ENCODE measurements around the gene ATF7IP2. TPM values are rescaled to one million over a fixed set of nuclear protein-coding genes. Genes with fewer than 3 reads are reported as not detected.

ATF7IP2 gene
- total RNA-seq, 6 experiments from 2014 or later = 13.0 to 42.8 (median 24.0) TPM

DNA sequence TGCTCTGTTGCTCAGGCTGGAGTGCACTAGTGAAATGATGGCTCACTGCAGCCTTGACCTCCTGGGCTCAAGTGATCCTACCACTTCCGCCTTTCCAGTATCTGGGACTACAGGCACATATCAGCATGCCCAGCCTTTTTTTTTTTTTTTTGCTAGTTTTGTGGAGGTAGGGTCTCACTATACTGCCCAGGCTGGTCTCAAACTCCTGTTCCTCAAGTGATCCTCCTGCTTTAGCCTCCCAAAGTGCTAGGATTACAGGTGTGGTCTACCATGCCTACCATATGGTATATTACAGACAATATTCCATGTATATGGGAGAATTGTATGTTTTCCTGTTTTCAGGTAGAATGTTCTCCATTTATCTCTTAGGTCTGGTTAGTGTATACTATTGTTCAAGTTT, 12.3 kb upstream of the ATF7IP2 start:
- intact Hi-C loops (cut with DNase I) = no loop called here
- no peaks in the 10 kb centered on the region for H3K27me3 ChIP-seq
- 89% methylated on average over 1 of the region's 1 CpG for WGBS (ENCODE audit: insufficient coverage, low coverage, low lambda C conversion rate, missing lambda C conversion rate)
- no peaks in the 10 kb centered on the region for H3K36me3 ChIP-seq
- H3K27ac ChIP-seq = no peak overlapping the region
- no peak for ATAC-seq
- H3K4me1 ChIP-seq = peaks cover 0 to 3% (median 0%) of the 10 kb centered on the region in 4 donors
- no peaks in the 10 kb centered on the region for H3K9me3 ChIP-seq
- DNase-seq = no peak
- TF ChIP-seq, protein P1, sequence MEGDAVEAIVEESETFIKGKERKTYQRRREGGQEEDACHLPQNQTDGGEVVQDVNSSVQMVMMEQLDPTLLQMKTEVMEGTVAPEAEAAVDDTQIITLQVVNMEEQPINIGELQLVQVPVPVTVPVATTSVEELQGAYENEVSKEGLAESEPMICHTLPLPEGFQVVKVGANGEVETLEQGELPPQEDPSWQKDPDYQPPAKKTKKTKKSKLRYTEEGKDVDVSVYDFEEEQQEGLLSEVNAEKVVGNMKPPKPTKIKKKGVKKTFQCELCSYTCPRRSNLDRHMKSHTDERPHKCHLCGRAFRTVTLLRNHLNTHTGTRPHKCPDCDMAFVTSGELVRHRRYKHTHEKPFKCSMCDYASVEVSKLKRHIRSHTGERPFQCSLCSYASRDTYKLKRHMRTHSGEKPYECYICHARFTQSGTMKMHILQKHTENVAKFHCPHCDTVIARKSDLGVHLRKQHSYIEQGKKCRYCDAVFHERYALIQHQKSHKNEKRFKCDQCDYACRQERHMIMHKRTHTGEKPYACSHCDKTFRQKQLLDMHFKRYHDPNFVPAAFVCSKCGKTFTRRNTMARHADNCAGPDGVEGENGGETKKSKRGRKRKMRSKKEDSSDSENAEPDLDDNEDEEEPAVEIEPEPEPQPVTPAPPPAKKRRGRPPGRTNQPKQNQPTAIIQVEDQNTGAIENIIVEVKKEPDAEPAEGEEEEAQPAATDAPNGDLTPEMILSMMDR (IDR thresholded peaks at IDR 0.05) = no peak
- no peak for TF ChIP-seq POLR2A (IDR thresholded peaks at IDR 0.05)
- no peak overlapping the region for H3K4me3 ChIP-seq

DNA sequence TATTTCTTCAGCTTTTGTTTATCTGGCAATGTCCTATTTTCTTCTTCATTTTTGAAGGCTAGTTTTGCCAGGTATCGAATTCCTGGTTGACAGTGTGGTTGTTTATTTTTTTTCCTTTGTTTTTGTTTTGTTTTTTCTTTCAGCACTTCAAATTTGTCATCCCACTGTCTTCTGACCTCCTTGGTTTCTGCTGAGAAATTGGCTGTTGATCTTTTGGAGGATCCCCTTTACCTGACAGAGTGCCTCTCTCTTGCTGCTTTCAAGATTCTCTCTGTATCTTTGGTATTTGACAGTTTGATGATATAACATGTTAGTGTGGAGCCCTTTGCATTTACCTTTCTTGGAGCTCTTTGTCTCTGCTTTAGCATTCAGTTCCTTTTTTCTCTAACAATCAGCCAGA, 9.6 kb upstream of the ATF7IP2 start:
- ATAC-seq (no peak), DNase-seq (no peak)
- Histone ChIP-seq H3K4me1 (no peaks in the 10 kb centered on the region), H3K4me3 (no peak overlapping the region), H3K27ac (no peak overlapping the region), H3K9me3 (no peaks in the 10 kb centered on the region), H3K27me3 (no peaks in the 10 kb centered on the region), H3K36me3 (no peaks in the 10 kb centered on the region)
- TF ChIP-seq, protein P1 (IDR thresholded peaks at IDR 0.05) = no peak
- TF ChIP-seq POLR2A (IDR thresholded peaks at IDR 0.05) = no peak
- WGBS (ENCODE audit: insufficient coverage, low coverage, low lambda C conversion rate, missing lambda C conversion rate) = 69% methylated on average over 1 of the region's 1 CpG
- intact Hi-C loops (cut with DNase I) = no loop called here

DNA sequence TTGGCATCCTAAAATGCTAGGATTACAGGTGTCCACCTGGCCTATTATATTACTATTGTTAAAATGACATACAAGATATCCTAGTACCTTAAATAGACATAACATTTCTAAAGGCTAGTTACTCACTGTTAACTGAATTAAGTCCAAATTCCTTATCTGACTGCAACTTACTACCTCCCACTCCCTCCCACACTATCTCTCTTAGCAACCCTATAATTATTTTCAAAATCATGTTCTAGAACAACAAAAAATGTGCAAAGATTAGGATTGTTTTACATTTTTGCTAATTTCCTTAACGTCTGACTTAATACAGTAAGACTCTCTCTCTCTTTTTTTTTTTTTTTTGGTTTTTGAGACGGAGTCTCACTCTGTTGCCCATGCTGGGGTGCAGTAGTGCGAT, 2.2 kb upstream of the ATF7IP2 start:
- ATAC-seq (no peak), DNase-seq (no peak)
- Histone ChIP-seq H3K27ac (no peak overlapping the region), H3K4me1 (peaks cover 0 to 9% (median 4%) of the 10 kb centered on the region in 4 donors), H3K9me3 (no peaks in the 10 kb centered on the region), H3K4me3 (no peak overlapping the region), H3K36me3 (no peaks in the 10 kb centered on the region), H3K27me3 (no peaks in the 10 kb centered on the region)
- 87% methylated on average over 3 of the region's 3 CpGs for WGBS (ENCODE audit: insufficient coverage, low coverage, low lambda C conversion rate, missing lambda C conversion rate)
- intact Hi-C loops (cut with DNase I) = no loop called here
- no peak for TF ChIP-seq POLR2A (IDR thresholded peaks at IDR 0.05)
- TF ChIP-seq, protein P1 (IDR thresholded peaks at IDR 0.05) = no peak

DNA sequence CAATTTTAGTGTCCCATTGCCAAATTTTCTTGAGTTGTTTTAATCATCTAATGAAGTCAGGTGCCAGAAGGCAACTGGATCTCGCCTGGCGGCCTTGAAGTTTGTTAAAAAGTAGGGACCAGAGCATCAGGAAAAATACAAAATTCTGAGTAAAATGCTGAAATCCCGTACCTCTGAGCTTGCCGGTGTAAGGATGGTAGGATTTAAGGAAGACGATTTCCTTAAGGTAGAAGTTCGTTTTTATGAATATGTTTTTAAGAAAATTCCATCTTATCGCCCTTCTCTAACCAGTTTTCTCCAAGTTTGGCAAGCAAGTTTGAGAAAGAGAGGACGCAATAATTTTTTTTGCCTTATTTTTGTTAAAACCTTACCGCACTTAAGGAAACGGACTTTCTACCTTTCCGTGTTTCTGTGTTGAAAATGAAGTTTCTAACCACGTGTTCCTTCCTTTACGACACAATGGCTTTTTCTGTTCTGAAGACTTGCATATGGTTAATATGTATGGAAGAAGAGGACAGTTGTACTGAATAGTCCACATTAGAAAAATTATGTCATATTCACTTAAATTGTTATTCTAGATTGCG, 748 bp downstream of the ATF7IP2 start:
- peak overlapping the region; percentile 78 to 87 (median 80) for H3K27ac ChIP-seq

More for the DNA sequence above, 748 bp downstream of the ATF7IP2 start:
- 3% methylated on average over 14 of the region's 14 CpGs for WGBS (ENCODE audit: insufficient coverage, low coverage, low lambda C conversion rate, missing lambda C conversion rate)
- H3K36me3 ChIP-seq = no peaks in the 10 kb centered on the region
- no peaks in the 10 kb centered on the region for H3K27me3 ChIP-seq
- TF ChIP-seq, protein P1 (IDR thresholded peaks at IDR 0.05) = no peak
- TF ChIP-seq POLR2A (IDR thresholded peaks at IDR 0.05) = no peak
- intact Hi-C loops (cut with DNase I) = no loop called here
- ATAC-seq = no peak
- H3K4me3 ChIP-seq = peak overlapping the region; percentile 77 to 87 (median 84)
- DNase-seq = no peak
- H3K9me3 ChIP-seq = no peaks in the 10 kb centered on the region
- H3K4me1 ChIP-seq = peaks cover 0 to 13% (median 6%) of the 10 kb centered on the region in 4 donors
